PC-3 (cell line): Measurements from ENCODE around the gene PSMD1.

ENCODE experiments used
- EZH2 ChIP-seq: fragments of 300-600 bp; sonication (generic); IDR thresholded peaks from one replicate; pipeline ENCODE4 v1.6.1; 2017; ENCODE audit warnings: antibody characterized with exemption, mild to moderate bottlenecking, low read length; ENCODE audit not compliant: unreplicated experiment
- TF ChIP-seq, protein P1 (sequence below): fragments of 300-600 bp; sonication (generic); conservative IDR thresholded peaks from 2 replicates; pipeline ENCODE4 v1.5.1; 2017; ENCODE audit warnings: antibody characterized with exemption, low read depth, mild to moderate bottlenecking, low read length

DNA sequence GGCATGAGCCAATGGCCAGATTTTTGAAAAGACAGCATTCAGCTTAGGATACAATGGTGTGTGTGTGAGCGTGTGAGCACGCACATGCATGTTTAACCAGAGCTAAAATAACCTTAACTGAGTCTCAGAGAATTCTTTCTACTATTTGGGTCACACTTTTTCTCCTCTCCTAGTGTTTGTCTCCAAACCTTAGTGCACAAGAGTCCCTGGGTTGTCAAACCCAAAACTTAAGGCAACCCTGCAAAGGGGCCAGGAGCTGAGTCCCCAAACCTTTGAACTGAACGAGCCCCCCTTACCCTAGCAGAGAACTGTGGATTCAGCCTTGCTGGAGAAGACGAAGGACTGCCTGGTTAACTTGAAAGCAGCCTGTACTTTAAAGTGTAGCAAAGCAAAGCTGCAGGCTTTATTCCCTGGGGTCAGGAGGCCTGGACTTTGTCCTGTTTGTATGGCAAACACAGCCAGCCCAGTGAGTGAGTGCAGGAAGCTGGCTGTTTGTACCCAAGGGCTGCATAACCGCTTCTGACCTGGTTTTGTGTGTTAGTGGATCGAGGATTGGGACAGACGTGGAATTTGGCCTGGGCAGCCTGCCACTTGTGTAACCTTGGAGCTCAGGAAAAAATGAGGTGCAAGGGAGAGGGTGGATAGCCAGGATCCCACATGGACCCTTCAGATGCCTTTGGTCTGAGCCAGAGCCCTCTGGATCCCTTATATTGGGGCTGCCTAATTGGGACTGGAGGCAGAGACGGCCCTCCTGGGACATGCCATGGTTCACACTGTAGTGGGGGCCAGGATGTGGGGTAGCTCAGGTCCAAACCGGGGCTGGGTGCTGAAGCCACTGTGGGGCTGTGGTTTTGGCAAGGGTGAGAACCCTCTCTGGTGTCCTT lies 6.4 kb upstream of the PSMD1 start:
- TF ChIP-seq EZH2 = no peak
- TF ChIP-seq, protein P1, sequence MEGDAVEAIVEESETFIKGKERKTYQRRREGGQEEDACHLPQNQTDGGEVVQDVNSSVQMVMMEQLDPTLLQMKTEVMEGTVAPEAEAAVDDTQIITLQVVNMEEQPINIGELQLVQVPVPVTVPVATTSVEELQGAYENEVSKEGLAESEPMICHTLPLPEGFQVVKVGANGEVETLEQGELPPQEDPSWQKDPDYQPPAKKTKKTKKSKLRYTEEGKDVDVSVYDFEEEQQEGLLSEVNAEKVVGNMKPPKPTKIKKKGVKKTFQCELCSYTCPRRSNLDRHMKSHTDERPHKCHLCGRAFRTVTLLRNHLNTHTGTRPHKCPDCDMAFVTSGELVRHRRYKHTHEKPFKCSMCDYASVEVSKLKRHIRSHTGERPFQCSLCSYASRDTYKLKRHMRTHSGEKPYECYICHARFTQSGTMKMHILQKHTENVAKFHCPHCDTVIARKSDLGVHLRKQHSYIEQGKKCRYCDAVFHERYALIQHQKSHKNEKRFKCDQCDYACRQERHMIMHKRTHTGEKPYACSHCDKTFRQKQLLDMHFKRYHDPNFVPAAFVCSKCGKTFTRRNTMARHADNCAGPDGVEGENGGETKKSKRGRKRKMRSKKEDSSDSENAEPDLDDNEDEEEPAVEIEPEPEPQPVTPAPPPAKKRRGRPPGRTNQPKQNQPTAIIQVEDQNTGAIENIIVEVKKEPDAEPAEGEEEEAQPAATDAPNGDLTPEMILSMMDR = no peak
